OCI-LY7 (cell line): ENCODE data around the gene PCDHA13. TPM values are rescaled to one million over a fixed set of nuclear protein-coding genes. Genes with fewer than 3 reads are reported as not detected.
A peak's percentile ranks its signal among the peaks of the same experiment; 100 is the strongest.
"Not testable (repeated sequence)": the region's sequence is repeated elsewhere in the genome, so short reads cannot be mapped to it uniquely, and the experiment has no call there.

Experiments used
- BruUV-seq: library from RNA; stranded (reverse); fragments of 400-500 nt; replicated peaks from 2 replicates; lab custom pipeline; 2021; lab: Mats Ljungman, UMichigan
- CTCF ChIA-PET: fragments of 300-600 bp; sonication (Branson Sonifier 250); formaldehyde crosslinking; loops from one replicate; lab custom pipeline; 2022; ENCODE audit warnings: antibody characterized with exemption; ENCODE audit not compliant: unreplicated experiment; lab: Charles Lee
- POLR2A ChIA-PET: fragments of 300-600 bp; sonication (Branson Sonifier 250); formaldehyde crosslinking; loops from one replicate; lab custom pipeline; 2022; ENCODE audit warnings: antibody characterized with exemption; lab: Charles Lee
- DNase-seq: peaks from one replicate; pipeline ENCODE4 v3.0.0-alpha.2; 2015; ENCODE audit warnings: low spot score
- H2AFZ ChIP-seq: fragments of 200-600 bp; sonication (generic), shearing (Covaris generic); 2 replicates; pipeline ENCODE4 v1.6.1; 2014; ENCODE audit warnings: mild to moderate bottlenecking, antibody characterized with exemption, low read length, moderate library complexity
- H3K27ac ChIP-seq: fragments of 200-600 bp; sonication (generic); 2 replicates; pipeline ENCODE4 v1.5.1; 2014; ENCODE audit warnings: mixed run types, low read depth, mild to moderate bottlenecking, moderate library complexity, low read length, inconsistent platforms; ENCODE audit not compliant: poor library complexity, severe bottlenecking
- H3K36me3 ChIP-seq: fragments of 200-600 bp; sonication (generic); 2 replicates; pipeline ENCODE4 v1.6.1; 2014; ENCODE audit warnings: mild to moderate bottlenecking, antibody characterized with exemption, low read length, moderate library complexity, mixed read lengths; ENCODE audit not compliant: insufficient read depth
- H3K4me1 ChIP-seq: fragments of 200-600 bp; sonication (generic); 2 replicates; pipeline ENCODE4 v1.5.1; 2014; ENCODE audit warnings: mild to moderate bottlenecking, low read length; ENCODE audit not compliant: insufficient read depth, poor library complexity, severe bottlenecking
- H3K4me2 ChIP-seq: fragments of 200-600 bp; sonication (generic); 2 replicates; pipeline ENCODE4 v1.6.1; 2014; ENCODE audit warnings: mild to moderate bottlenecking, low read length
- H3K4me3 ChIP-seq: fragments of 200-600 bp; sonication (generic); 2 replicates; pipeline ENCODE4 v1.5.1; 2014; ENCODE audit warnings: mild to moderate bottlenecking, low read depth, low read length; ENCODE audit not compliant: poor library complexity, severe bottlenecking
- H3K79me2 ChIP-seq: fragments of 200-600 bp; sonication (generic); 2 replicates; pipeline ENCODE4 v1.6.1; 2016; ENCODE audit warnings: low read depth, mild to moderate bottlenecking, low read length, moderate library complexity, mixed read lengths; ENCODE audit not compliant: insufficient read depth
- H3K9me2 ChIP-seq: fragments of 200-600 bp; sonication (generic); 2 replicates; pipeline ENCODE4 v1.6.1; 2016; ENCODE audit warnings: mild to moderate bottlenecking, low read length, mixed read lengths; ENCODE audit not compliant: insufficient read depth
- H3K9me3 ChIP-seq: fragments of 200-600 bp; sonication (generic); 2 replicates; pipeline ENCODE4 v1.6.1; 2014; ENCODE audit warnings: mild to moderate bottlenecking, mixed run types, low read length, mixed read lengths
- H4K20me1 ChIP-seq: fragments of 200-600 bp; sonication (generic); 2 replicates; pipeline ENCODE4 v1.6.1; 2014; ENCODE audit warnings: mild to moderate bottlenecking, antibody characterized with exemption, low read length, moderate library complexity, mixed read lengths; ENCODE audit not compliant: insufficient read depth
- EZH2phosphoT487 ChIP-seq: fragments of 200-600 bp; sonication (generic); IDR thresholded peaks from 2 replicates; pipeline ENCODE4 v1.6.1; 2018; ENCODE audit warnings: low read depth, borderline replicate concordance, mild to moderate bottlenecking, mixed run types, antibody characterized with exemption, low read length, moderate library complexity, mixed read lengths
- intact Hi-C: fragments of 100-400 bp; cut with micrococcal nuclease; formaldehyde crosslinking; loops from one replicate; pipeline ENCODE4 v1.10.0; 2022; ENCODE audit not compliant: unreplicated experiment
- total RNA-seq, 2 experiments: library from RNA; depleted of rRNA in 1 of 2; stranded (reverse); fragments of >200 nt in 1 of 2; shearing (Covaris generic) in 1 of 2; gene quantifications; 2 replicates each; pipeline ENCODE4 v1.2.3, GENCODE V29; 2014 to 2022
- TF ChIP-seq, protein P1 (sequence below): fragments of 200-600 bp; sonication (generic); conservative IDR thresholded peaks from 2 replicates; pipeline ENCODE4 v1.5.1; 2014; ENCODE audit warnings: mild to moderate bottlenecking, antibody characterized with exemption, low read length, moderate library complexity, mixed read lengths

PCDHA13 gene
- total RNA-seq, 2 experiments from 2014 or later = not detected

DNA sequence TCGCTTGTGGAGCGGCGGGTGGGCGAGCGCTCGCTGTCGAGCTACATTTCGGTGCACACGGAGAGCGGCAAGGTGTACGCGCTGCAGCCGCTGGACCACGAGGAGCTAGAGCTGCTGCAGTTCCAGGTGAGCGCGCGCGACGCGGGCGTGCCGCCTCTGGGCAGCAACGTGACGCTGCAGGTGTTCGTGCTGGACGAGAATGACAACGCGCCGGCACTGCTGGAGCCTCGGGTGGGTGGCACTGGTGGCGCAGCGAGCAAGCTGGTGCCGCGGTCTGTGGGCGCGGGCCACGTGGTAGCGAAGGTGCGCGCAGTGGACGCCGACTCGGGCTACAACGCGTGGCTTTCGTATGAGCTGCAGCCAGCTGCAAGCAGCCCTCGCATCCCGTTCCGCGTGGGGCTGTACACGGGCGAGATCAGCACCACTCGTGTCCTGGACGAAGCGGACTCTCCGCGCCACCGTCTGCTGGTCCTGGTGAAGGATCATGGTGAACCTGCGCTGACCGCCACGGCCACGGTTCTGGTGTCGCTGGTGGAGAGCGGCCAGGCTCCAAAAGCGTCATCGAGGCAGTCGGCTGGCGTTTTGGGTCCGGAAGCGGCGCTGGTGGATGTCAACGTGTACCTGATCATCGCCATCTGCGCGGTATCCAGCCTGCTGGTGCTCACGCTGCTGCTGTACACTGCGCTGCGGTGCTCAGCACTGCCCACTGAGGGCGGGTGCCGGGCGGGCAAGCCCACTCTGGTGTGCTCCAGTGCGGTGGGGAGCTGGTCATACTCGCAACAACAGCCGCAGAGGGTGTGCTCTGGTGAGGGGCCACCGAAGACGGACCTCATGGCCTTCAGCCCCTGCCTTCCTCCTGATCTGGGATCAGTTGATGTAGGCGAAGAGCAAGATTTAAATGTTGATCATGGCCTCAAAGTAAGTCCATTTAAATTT is 38.9 kb upstream of the PCDHA13 start:
- TF ChIP-seq, protein P1, sequence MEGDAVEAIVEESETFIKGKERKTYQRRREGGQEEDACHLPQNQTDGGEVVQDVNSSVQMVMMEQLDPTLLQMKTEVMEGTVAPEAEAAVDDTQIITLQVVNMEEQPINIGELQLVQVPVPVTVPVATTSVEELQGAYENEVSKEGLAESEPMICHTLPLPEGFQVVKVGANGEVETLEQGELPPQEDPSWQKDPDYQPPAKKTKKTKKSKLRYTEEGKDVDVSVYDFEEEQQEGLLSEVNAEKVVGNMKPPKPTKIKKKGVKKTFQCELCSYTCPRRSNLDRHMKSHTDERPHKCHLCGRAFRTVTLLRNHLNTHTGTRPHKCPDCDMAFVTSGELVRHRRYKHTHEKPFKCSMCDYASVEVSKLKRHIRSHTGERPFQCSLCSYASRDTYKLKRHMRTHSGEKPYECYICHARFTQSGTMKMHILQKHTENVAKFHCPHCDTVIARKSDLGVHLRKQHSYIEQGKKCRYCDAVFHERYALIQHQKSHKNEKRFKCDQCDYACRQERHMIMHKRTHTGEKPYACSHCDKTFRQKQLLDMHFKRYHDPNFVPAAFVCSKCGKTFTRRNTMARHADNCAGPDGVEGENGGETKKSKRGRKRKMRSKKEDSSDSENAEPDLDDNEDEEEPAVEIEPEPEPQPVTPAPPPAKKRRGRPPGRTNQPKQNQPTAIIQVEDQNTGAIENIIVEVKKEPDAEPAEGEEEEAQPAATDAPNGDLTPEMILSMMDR = no peak
- no peak for TF ChIP-seq EZH2phosphoT487
- H3K9me3 ChIP-seq = no peaks in the 10 kb centered on the region
- ChIA-PET CTCF (no interaction called here), POLR2A (no interaction called here)
- no TSS peak for BruUV-seq
- H3K27ac ChIP-seq = no peak overlapping the region
- H3K4me1 ChIP-seq = no peaks in the 10 kb centered on the region
- no peaks in the 10 kb centered on the region for H3K9me2 ChIP-seq
- no peak overlapping the region for H2AFZ ChIP-seq
- DNase-seq = no peak
- intact Hi-C loops = no loop called here
- H3K4me2 ChIP-seq = no peak overlapping the region
- no peaks in the 10 kb centered on the region for H4K20me1 ChIP-seq
- H3K36me3 ChIP-seq = no peaks in the 10 kb centered on the region
- no peak overlapping the region for H3K4me3 ChIP-seq
- H3K79me2 ChIP-seq = no peaks in the 10 kb centered on the region

DNA sequence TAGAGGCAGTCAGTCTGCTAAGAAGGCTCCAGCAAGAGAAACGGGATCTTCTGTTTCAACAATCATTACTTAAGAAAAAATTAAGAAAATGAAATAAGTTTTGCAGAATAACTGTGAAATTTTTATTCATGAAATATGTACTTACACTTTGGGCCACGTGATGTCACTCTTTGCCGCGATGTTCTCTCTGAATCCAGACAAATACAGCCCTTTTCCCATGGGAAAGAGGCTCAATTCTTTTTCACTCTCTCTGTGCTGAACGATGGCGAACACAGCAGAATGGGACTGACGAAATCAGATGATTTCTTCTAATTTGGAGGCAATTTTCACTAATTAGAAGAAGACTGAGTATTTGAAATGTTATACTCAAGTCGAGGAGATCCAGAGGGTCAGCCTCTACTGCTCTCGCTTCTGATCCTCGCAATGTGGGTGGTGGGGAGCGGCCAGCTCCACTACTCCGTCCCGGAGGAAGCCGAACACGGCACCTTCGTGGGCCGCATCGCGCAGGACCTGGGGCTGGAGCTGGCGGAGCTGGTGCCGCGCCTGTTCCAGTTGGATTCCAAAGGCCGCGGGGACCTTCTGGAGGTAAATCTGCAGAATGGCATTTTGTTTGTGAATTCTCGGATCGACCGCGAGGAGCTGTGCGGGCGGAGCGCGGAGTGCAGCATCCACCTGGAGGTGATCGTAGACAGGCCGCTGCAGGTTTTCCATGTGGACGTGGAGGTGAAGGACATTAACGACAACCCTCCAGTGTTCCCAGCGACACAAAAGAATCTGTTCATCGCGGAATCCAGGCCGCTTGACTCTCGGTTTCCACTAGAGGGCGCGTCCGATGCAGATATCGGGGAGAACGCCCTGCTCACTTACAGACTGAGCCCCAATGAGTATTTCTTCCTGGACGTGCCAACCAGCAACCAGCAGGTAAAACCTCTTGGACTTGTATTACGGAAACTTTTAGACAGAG is 33.5 kb upstream of the PCDHA13 start, which contains the start of gene PCDHA9:
PCDHA9 (plus strand) TSS at position 244 of the 964 bp plus-strand sequence; CDS start at position 358, 114 bp downstream.
- BruUV-seq, CTCF ChIA-PET, H3K9me3 ChIP-seq, H3K36me3 ChIP-seq, H3K9me2 ChIP-seq, POLR2A ChIA-PET, DNase-seq, H3K79me2 ChIP-seq, H3K27ac ChIP-seq, H4K20me1 ChIP-seq, H3K4me2 ChIP-seq, intact Hi-C loops, H3K4me1 ChIP-seq, H2AFZ ChIP-seq, H3K4me3 ChIP-seq: not testable (repeated sequence)
- TF ChIP-seq, protein P1 = peak; percentile 45; the same call in 1 of the 2 replicates

DNA sequence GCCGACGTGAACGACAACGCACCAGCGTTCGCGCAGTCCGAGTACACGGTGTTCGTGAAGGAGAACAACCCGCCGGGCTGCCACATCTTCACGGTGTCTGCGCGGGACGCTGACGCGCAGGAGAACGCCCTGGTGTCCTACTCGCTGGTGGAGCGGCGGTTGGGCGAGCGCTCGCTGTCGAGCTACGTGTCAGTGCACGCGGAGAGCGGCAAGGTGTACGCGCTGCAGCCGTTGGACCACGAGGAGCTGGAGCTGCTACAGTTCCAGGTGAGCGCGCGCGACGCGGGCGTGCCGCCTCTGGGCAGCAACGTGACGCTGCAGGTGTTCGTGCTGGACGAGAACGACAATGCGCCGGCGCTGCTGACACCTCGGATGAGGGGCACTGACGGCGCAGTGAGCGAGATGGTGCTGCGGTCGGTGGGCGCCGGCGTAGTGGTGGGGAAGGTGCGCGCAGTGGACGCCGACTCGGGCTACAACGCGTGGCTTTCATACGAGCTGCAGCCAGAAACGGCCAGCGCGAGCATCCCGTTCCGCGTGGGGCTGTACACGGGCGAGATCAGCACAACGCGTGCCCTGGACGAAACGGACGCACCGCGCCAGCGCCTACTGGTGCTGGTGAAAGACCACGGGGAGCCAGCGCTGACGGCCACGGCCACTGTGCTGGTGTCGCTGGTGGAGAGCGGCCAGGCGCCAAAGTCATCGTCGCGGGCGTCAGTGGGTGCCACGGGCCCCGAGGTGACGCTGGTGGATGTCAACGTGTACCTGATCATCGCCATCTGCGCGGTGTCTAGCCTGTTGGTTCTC is 31.9 kb upstream of the PCDHA13 start:
- H2AFZ ChIP-seq, H3K79me2 ChIP-seq, CTCF ChIA-PET, H3K36me3 ChIP-seq, H3K9me3 ChIP-seq, H3K4me2 ChIP-seq, POLR2A ChIA-PET, H3K9me2 ChIP-seq, BruUV-seq, intact Hi-C loops, H3K4me1 ChIP-seq, H4K20me1 ChIP-seq, H3K27ac ChIP-seq, H3K4me3 ChIP-seq, DNase-seq: not testable (repeated sequence)
